Measurements from ENCODE around the gene CLDND1. TPM values are rescaled to one million over a fixed set of nuclear protein-coding genes. Genes with fewer than 3 reads are reported as not detected.

Gene CLDND1
- total and polyA plus RNA-seq, 2 experiments from 2014 or later: 51.3 to 60.7 TPM

DNA sequence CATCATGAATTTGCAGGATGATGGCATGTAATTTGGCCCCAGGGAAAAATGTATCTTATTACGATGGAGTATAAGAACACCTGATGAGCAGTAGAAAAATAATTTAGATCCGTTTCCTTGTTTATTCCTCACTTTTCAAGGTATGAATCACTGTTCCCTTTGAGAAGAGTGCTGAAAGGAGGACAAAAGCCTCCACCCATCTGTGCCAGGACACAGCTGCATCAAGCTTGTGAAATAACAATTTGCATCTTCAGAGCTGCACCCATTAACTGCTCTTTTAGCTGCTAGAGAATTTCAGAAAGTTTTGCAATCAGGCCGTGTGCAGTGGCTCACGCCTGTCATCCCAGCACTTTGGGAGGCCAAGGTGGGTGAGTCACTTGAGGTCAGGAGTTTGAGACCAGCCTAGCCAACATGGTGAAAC, 9.6 kb downstream of the CLDND1 start:
- in situ Hi-C loops (cut with MboI): no loop called here
- peak; percentile 64 for DNase-seq
- peaks cover 4% of the 10 kb centered on the region for H3K79me2 ChIP-seq (ENCODE audit: insufficient read depth)
- H3K4me3 ChIP-seq: no peak overlapping the region
- no peaks in the 10 kb centered on the region for H3K9me3 ChIP-seq (ENCODE audit: low read depth)
- H3K9ac ChIP-seq: no peak overlapping the region
- H3F3A ChIP-seq (ENCODE audit: insufficient read depth): peaks cover 27% of the 10 kb centered on the region; the same call in 1 of the 2 replicates
- peaks cover 20% of the 10 kb centered on the region; the same call in 1 of the 2 replicates for H3K36me3 ChIP-seq (ENCODE audit: low read depth)
- TF ChIP-seq EZH2 (IDR thresholded peaks at IDR 0.05; ENCODE audit: insufficient read depth, poor library complexity, severe bottlenecking): no peak
- no peak for TF ChIP-seq EZH2phosphoT487 (IDR thresholded peaks at IDR 0.05; ENCODE audit: insufficient read depth, low read depth)
- no peak overlapping the region for H3K4me2 ChIP-seq (ENCODE audit: unreplicated experiment)
- peaks cover 9% of the 10 kb centered on the region; the same call in 1 of the 2 replicates for H3K4me1 ChIP-seq (ENCODE audit: insufficient read depth)
- no peak overlapping the region for H2AFZ ChIP-seq
- H4K20me1 ChIP-seq (ENCODE audit: insufficient read depth): no peaks in the 10 kb centered on the region
- 48 to 63% methylated on average over 4 of the region's 4 CpGs for WGBS, 2 experiments (ENCODE audit: low coverage in 1 of 2, low lambda C conversion rate in 2 of 2, missing lambda C conversion rate in 2 of 2)
- H3K27ac ChIP-seq: peak overlapping the region; percentile 22; the same call in 1 of the 2 replicates
- H3K27me3 ChIP-seq (replicated peaks; ENCODE audit: insufficient read depth): no peaks in the 10 kb centered on the region
- H3K9me2 ChIP-seq (ENCODE audit: insufficient read depth): no peaks in the 10 kb centered on the region

DNA sequence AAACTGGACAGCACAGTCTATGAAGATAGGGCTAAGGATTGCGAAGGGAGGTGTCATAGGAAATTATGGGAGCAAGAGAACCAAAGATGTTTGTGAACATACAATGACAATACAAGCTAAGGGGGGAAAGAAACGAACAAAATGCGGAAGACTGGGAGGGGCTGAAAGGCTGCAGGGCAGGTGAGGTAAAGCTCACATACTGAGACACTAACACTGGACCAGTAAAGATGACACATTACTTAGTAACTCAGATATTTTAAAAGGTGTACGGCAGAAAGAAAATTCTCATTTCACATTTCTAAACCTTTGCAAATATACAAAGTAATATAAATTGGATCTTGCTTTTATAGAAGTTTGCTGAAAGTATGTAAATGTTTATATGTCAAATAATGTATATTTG, 10.1 kb downstream of the CLDND1 start:
- H3K4me1 ChIP-seq (ENCODE audit: insufficient read depth): peaks cover 9% of the 10 kb centered on the region; the same call in 1 of the 2 replicates
- H2AFZ ChIP-seq: no peak overlapping the region
- H4K20me1 ChIP-seq (ENCODE audit: insufficient read depth): no peaks in the 10 kb centered on the region
- in situ Hi-C loops (cut with MboI): no loop called here
- H3K4me3 ChIP-seq: no peak overlapping the region
- H3K79me2 ChIP-seq (ENCODE audit: insufficient read depth): no peaks in the 10 kb centered on the region
- H3K27me3 ChIP-seq (replicated peaks; ENCODE audit: insufficient read depth): no peaks in the 10 kb centered on the region
- H3K9me2 ChIP-seq (ENCODE audit: insufficient read depth): no peaks in the 10 kb centered on the region
- H3K27ac ChIP-seq: peak overlapping the region; percentile 22; the same call in 1 of the 2 replicates
- no peak for DNase-seq
- TF ChIP-seq EZH2phosphoT487 (IDR thresholded peaks at IDR 0.05; ENCODE audit: insufficient read depth, low read depth) (no peak), EZH2 (IDR thresholded peaks at IDR 0.05; ENCODE audit: insufficient read depth, poor library complexity, severe bottlenecking) (no peak)
- peaks cover 20% of the 10 kb centered on the region; the same call in 1 of the 2 replicates for H3K36me3 ChIP-seq (ENCODE audit: low read depth)
- H3K4me2 ChIP-seq (ENCODE audit: unreplicated experiment): no peak overlapping the region
- no peaks in the 10 kb centered on the region for H3K9me3 ChIP-seq (ENCODE audit: low read depth)
- WGBS, 2 experiments (ENCODE audit: low coverage in 1 of 2, low lambda C conversion rate in 2 of 2, missing lambda C conversion rate in 2 of 2): 96 to 100% methylated on average over 4 of the region's 4 CpGs
- no peak overlapping the region for H3K9ac ChIP-seq
- H3F3A ChIP-seq (ENCODE audit: insufficient read depth): peaks cover 27% of the 10 kb centered on the region; the same call in 1 of the 2 replicates

DNA sequence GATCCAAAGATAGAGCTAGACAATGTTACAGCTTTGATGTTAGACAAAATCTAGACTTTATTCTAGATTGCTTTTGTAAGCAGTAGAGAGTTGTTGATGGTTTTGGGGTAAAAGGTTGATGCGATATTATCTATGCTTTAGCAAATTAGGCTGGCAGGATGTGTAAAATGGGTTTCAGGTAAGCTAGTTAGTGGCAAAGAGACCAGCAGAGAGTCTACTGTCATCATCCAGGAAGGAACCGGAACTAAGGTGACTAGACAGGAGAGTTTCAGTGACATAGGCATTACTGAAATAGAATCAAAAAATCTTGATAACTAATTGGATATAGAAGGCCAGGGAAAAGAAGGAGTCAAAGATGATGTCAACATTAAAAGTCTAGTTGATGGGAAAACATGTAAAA, 14.1 kb downstream of the CLDND1 start:
- DNase-seq: no peak
- Histone ChIP-seq H3K27me3 (replicated peaks; ENCODE audit: insufficient read depth) (no peaks in the 10 kb centered on the region), H3K36me3 (ENCODE audit: low read depth) (no peaks in the 10 kb centered on the region), H3K4me3 (no peak overlapping the region), H2AFZ (no peak overlapping the region), H3K4me2 (ENCODE audit: unreplicated experiment) (no peak overlapping the region), H3K9me2 (ENCODE audit: insufficient read depth) (no peaks in the 10 kb centered on the region), H3K9me3 (ENCODE audit: low read depth) (no peaks in the 10 kb centered on the region), H3K4me1 (ENCODE audit: insufficient read depth) (peaks cover 8% of the 10 kb centered on the region; the same call in 1 of the 2 replicates), H3K79me2 (ENCODE audit: insufficient read depth) (no peaks in the 10 kb centered on the region), H3K9ac (no peak overlapping the region), H4K20me1 (ENCODE audit: insufficient read depth) (no peaks in the 10 kb centered on the region), H3K27ac (no peak overlapping the region), H3F3A (ENCODE audit: insufficient read depth) (peaks cover 13% of the 10 kb centered on the region; the same call in 1 of the 2 replicates)
- in situ Hi-C loops (cut with MboI): no loop called here
- 93 to 98% methylated on average over 2 of the region's 2 CpGs for WGBS, 2 experiments (ENCODE audit: low coverage in 1 of 2, low lambda C conversion rate in 2 of 2, missing lambda C conversion rate in 2 of 2)
- no peak for TF ChIP-seq EZH2phosphoT487 (IDR thresholded peaks at IDR 0.05; ENCODE audit: insufficient read depth, low read depth)
- no peak for TF ChIP-seq EZH2 (IDR thresholded peaks at IDR 0.05; ENCODE audit: insufficient read depth, poor library complexity, severe bottlenecking)

DNA sequence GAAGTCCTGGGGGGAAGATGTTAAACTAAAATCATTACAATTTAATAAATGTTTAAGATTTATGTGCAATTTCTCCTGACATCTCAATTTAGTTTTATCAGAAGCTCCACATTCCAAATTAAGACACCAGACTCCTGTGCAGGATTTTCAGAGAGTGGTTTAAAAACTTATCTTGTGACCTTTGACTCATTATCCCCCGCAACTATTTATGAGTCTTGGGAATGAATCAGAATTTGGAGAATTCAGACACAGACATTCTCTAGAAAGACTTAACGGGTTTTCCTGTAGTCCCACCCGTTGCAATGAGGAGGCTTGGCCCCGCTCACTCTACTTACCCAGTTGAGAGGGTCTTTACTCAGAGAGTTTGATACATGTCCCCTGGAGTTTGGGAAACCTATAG, 18.2 kb downstream of the CLDND1 start:
- no peaks in the 10 kb centered on the region for H3K9me2 ChIP-seq (ENCODE audit: insufficient read depth)
- H3K9ac ChIP-seq: no peak overlapping the region
- no peak overlapping the region for H3K4me2 ChIP-seq (ENCODE audit: unreplicated experiment)
- DNase-seq: no peak
- H3K27me3 ChIP-seq (replicated peaks; ENCODE audit: insufficient read depth): 0 out of 2 replicates have a peak, but pooled peaks cover 4% of the 10 kb centered on the region
- 89 to 95% methylated on average over 4 of the region's 4 CpGs for WGBS, 2 experiments (ENCODE audit: low coverage in 1 of 2, low lambda C conversion rate in 2 of 2, missing lambda C conversion rate in 2 of 2)
- in situ Hi-C loops (cut with MboI): no loop called here
- no peaks in the 10 kb centered on the region for H3K4me1 ChIP-seq (ENCODE audit: insufficient read depth)
- H4K20me1 ChIP-seq (ENCODE audit: insufficient read depth): no peaks in the 10 kb centered on the region
- H3K36me3 ChIP-seq (ENCODE audit: low read depth): no peaks in the 10 kb centered on the region
- no peak overlapping the region for H2AFZ ChIP-seq
- TF ChIP-seq EZH2 (IDR thresholded peaks at IDR 0.05; ENCODE audit: insufficient read depth, poor library complexity, severe bottlenecking) (no peak), EZH2phosphoT487 (IDR thresholded peaks at IDR 0.05; ENCODE audit: insufficient read depth, low read depth) (no peak)
- H3K4me3 ChIP-seq: no peak overlapping the region
- H3K9me3 ChIP-seq (ENCODE audit: low read depth): no peaks in the 10 kb centered on the region
- H3K79me2 ChIP-seq (ENCODE audit: insufficient read depth): no peaks in the 10 kb centered on the region
- no peak overlapping the region for H3K27ac ChIP-seq
- H3F3A ChIP-seq (ENCODE audit: insufficient read depth): no peaks in the 10 kb centered on the region

All from GM23248 (cell line).